OCI-LY7 (cell line): ENCODE results near the gene TALDO1. TPM values are rescaled to one million over a fixed set of nuclear protein-coding genes. Genes with fewer than 3 reads are reported as not detected.

Experiments
- BruUV-seq: library from RNA; stranded (reverse); fragments of 400-500 nt; replicated peaks from 2 replicates; lab custom pipeline; 2021; lab: Mats Ljungman, UMichigan
- CTCF ChIA-PET: fragments of 300-600 bp; sonication (Branson Sonifier 250); formaldehyde crosslinking; loops from one replicate; lab custom pipeline; 2022; ENCODE audit warnings: antibody characterized with exemption; ENCODE audit not compliant: unreplicated experiment; lab: Charles Lee
- POLR2A ChIA-PET: fragments of 300-600 bp; sonication (Branson Sonifier 250); formaldehyde crosslinking; loops from one replicate; lab custom pipeline; 2022; ENCODE audit warnings: antibody characterized with exemption; lab: Charles Lee
- DNase-seq: peaks from one replicate; pipeline ENCODE4 v3.0.0-alpha.2; 2015; ENCODE audit warnings: low spot score
- H2AFZ ChIP-seq: fragments of 200-600 bp; sonication (generic), shearing (Covaris generic); 2 replicates; pipeline ENCODE4 v1.6.1; 2014; ENCODE audit warnings: mild to moderate bottlenecking, antibody characterized with exemption, low read length, moderate library complexity
- H3K27ac ChIP-seq: fragments of 200-600 bp; sonication (generic); 2 replicates; pipeline ENCODE4 v1.5.1; 2014; ENCODE audit warnings: mixed run types, low read depth, mild to moderate bottlenecking, moderate library complexity, low read length, inconsistent platforms; ENCODE audit not compliant: poor library complexity, severe bottlenecking
- H3K36me3 ChIP-seq: fragments of 200-600 bp; sonication (generic); 2 replicates; pipeline ENCODE4 v1.6.1; 2014; ENCODE audit warnings: mild to moderate bottlenecking, antibody characterized with exemption, low read length, moderate library complexity, mixed read lengths; ENCODE audit not compliant: insufficient read depth
- H3K4me1 ChIP-seq: fragments of 200-600 bp; sonication (generic); 2 replicates; pipeline ENCODE4 v1.5.1; 2014; ENCODE audit warnings: mild to moderate bottlenecking, low read length; ENCODE audit not compliant: insufficient read depth, poor library complexity, severe bottlenecking
- H3K4me2 ChIP-seq: fragments of 200-600 bp; sonication (generic); 2 replicates; pipeline ENCODE4 v1.6.1; 2014; ENCODE audit warnings: mild to moderate bottlenecking, low read length
- H3K4me3 ChIP-seq: fragments of 200-600 bp; sonication (generic); 2 replicates; pipeline ENCODE4 v1.5.1; 2014; ENCODE audit warnings: mild to moderate bottlenecking, low read depth, low read length; ENCODE audit not compliant: poor library complexity, severe bottlenecking
- H3K79me2 ChIP-seq: fragments of 200-600 bp; sonication (generic); 2 replicates; pipeline ENCODE4 v1.6.1; 2016; ENCODE audit warnings: low read depth, mild to moderate bottlenecking, low read length, moderate library complexity, mixed read lengths; ENCODE audit not compliant: insufficient read depth
- H3K9me2 ChIP-seq: fragments of 200-600 bp; sonication (generic); 2 replicates; pipeline ENCODE4 v1.6.1; 2016; ENCODE audit warnings: mild to moderate bottlenecking, low read length, mixed read lengths; ENCODE audit not compliant: insufficient read depth
- H3K9me3 ChIP-seq: fragments of 200-600 bp; sonication (generic); 2 replicates; pipeline ENCODE4 v1.6.1; 2014; ENCODE audit warnings: mild to moderate bottlenecking, mixed run types, low read length, mixed read lengths
- H4K20me1 ChIP-seq: fragments of 200-600 bp; sonication (generic); 2 replicates; pipeline ENCODE4 v1.6.1; 2014; ENCODE audit warnings: mild to moderate bottlenecking, antibody characterized with exemption, low read length, moderate library complexity, mixed read lengths; ENCODE audit not compliant: insufficient read depth
- EZH2phosphoT487 ChIP-seq: fragments of 200-600 bp; sonication (generic); IDR thresholded peaks from 2 replicates; pipeline ENCODE4 v1.6.1; 2018; ENCODE audit warnings: low read depth, borderline replicate concordance, mild to moderate bottlenecking, mixed run types, antibody characterized with exemption, low read length, moderate library complexity, mixed read lengths
- intact Hi-C: fragments of 100-400 bp; cut with micrococcal nuclease; formaldehyde crosslinking; loops from one replicate; pipeline ENCODE4 v1.10.0; 2022; ENCODE audit not compliant: unreplicated experiment
- total RNA-seq, 2 experiments: library from RNA; depleted of rRNA in 1 of 2; stranded (reverse); fragments of >200 nt in 1 of 2; shearing (Covaris generic) in 1 of 2; gene quantifications; 2 replicates each; pipeline ENCODE4 v1.2.3, GENCODE V29; 2014 to 2022
- TF ChIP-seq, protein P1 (sequence below): fragments of 200-600 bp; sonication (generic); conservative IDR thresholded peaks from 2 replicates; pipeline ENCODE4 v1.5.1; 2014; ENCODE audit warnings: mild to moderate bottlenecking, antibody characterized with exemption, low read length, moderate library complexity, mixed read lengths

Gene TALDO1
- total RNA-seq, 2 experiments from 2014 or later, result 172 to 226 TPM

DNA sequence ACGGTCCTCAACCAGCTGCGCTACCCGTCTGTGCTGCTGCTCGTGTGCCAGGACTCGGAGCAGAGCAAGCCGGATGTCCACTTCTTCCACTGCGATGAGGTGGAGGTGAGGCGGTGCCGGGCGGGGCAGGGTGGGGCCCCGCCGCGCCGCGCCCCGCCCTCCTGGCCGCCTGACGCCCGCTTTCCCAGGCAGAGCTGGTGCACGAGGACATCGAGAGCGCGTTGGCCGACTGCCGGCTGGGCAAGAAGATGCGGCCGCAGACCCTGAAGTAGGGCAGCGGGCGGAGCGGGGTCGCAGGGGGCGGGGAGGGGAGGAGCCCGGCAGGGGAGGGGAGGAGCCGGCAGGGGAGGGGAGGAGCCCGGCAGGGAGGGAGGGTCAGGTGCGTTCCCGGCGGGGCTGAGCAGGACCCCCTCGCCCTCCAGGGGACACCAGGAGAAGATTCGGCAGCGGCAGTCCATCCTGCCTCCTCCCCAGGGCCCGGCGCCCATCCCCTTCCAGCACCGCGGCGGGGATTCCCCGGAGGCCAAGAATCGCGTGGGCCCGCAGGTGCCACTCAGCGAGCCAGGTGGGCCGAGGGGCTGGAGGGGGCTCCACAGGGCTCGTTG lies 26.5 kb upstream of the TALDO1 start:
- H3K4me3 ChIP-seq, result no peak overlapping the region
- ChIA-PET POLR2A (no interaction called here), CTCF (interaction anchor here (0.5 kb wide), 1 partner anchor 33 kb away, joined by 3 read pairs; no protein-coding TSS in a partner anchor)
- no peaks in the 10 kb centered on the region for H3K36me3 ChIP-seq
- peaks cover 36% of the 10 kb centered on the region for H3K4me1 ChIP-seq
- no peak for TF ChIP-seq EZH2phosphoT487
- TF ChIP-seq, protein P1, sequence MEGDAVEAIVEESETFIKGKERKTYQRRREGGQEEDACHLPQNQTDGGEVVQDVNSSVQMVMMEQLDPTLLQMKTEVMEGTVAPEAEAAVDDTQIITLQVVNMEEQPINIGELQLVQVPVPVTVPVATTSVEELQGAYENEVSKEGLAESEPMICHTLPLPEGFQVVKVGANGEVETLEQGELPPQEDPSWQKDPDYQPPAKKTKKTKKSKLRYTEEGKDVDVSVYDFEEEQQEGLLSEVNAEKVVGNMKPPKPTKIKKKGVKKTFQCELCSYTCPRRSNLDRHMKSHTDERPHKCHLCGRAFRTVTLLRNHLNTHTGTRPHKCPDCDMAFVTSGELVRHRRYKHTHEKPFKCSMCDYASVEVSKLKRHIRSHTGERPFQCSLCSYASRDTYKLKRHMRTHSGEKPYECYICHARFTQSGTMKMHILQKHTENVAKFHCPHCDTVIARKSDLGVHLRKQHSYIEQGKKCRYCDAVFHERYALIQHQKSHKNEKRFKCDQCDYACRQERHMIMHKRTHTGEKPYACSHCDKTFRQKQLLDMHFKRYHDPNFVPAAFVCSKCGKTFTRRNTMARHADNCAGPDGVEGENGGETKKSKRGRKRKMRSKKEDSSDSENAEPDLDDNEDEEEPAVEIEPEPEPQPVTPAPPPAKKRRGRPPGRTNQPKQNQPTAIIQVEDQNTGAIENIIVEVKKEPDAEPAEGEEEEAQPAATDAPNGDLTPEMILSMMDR, result no peak
- no peaks in the 10 kb centered on the region for H3K9me3 ChIP-seq
- peak; percentile 46 for DNase-seq
- no peaks in the 10 kb centered on the region for H3K9me2 ChIP-seq
- peak overlapping the region; percentile 59 for H3K4me2 ChIP-seq
- H3K27ac ChIP-seq, result no peak overlapping the region
- H2AFZ ChIP-seq, result no peak overlapping the region
- no peaks in the 10 kb centered on the region for H3K79me2 ChIP-seq
- H4K20me1 ChIP-seq, result no peaks in the 10 kb centered on the region
- BruUV-seq, result no TSS peak
- intact Hi-C loops, result loop anchor here (5.0 kb wide), 1 partner anchor 163 kb away; no protein-coding TSS in a partner anchor

DNA sequence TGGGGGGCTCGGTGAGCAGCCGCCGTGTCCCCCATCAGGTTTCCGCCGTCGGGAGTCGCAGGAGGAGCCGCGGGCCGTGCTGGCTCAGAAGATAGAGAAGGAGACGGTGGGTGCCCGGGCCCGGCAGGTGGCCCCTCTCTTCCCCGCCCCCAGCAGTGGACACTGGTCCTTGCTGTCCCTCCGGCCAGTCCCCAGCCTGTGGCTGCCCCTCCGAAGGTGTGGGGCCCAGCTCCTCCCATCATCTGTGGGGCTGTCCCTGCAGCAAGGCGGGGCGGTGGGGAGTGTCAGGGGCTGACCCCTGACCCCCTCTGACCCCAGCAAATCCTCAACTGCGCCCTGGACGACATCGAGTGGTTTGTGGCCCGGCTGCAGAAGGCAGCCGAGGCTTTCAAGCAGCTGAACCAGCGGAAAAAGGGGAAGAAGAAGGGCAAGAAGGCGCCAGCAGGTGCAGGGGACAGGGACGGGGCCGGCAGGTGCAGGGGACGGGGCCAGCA lies 26.0 kb upstream of the TALDO1 start:
- Histone ChIP-seq H4K20me1 (no peaks in the 10 kb centered on the region), H3K36me3 (no peaks in the 10 kb centered on the region), H3K9me2 (no peaks in the 10 kb centered on the region), H3K4me3 (no peak overlapping the region), H2AFZ (no peak overlapping the region), H3K4me1 (peaks cover 42% of the 10 kb centered on the region), H3K9me3 (no peaks in the 10 kb centered on the region), H3K79me2 (no peaks in the 10 kb centered on the region), H3K27ac (no peak overlapping the region), H3K4me2 (peak overlapping the region; percentile 59)
- TF ChIP-seq EZH2phosphoT487, result no peak
- TF ChIP-seq, protein P1, result no peak
- intact Hi-C loops, result loop anchor here (5.0 kb wide), 1 partner anchor 164 kb away; no protein-coding TSS in a partner anchor
- ChIA-PET CTCF (no interaction called here), POLR2A (interaction anchor here (0.6 kb wide), 1 partner anchor 62 kb away, joined by 3 read pairs; no protein-coding TSS in a partner anchor)
- BruUV-seq, result no TSS peak
- peak; percentile 48 for DNase-seq
